Stimulated activated CD8-positive, alpha-beta memory T cell treated with anti-CD3 and anti-CD28 coated beads, Interleukin-4, amount 100 ng/mL, for 48 hours (primary cell): ENCODE results near the gene EPHA6.
"Not testable (repeated sequence)": the region's sequence is repeated elsewhere in the genome, so short reads cannot be mapped to it uniquely, and the experiment has no call there.

Experiments used
- DNase-seq: peaks from one replicate; pipeline ENCODE4 v3.0.0-alpha.2; 2020

The EPHA6 gene

GRCh38 chr3:96931119-96931862, 116.9 kb downstream of the EPHA6 start:
- DNase-seq, result no peak

- not testable (repeated sequence) for DNase-seq
These were observed 127.7 kb downstream of the EPHA6 start for GRCh38 chr3:96942131-96942530.

- no peak for DNase-seq
These were observed 144.5 kb downstream of the EPHA6 start for GRCh38 chr3:96958856-96959255.

- DNase-seq, result no peak
These were observed 145.1 kb downstream of the EPHA6 start for GRCh38 chr3:96959474-96959873.

- DNase-seq, result no peak
These were observed 145.7 kb downstream of the EPHA6 start for GRCh38 chr3:96959901-96960641.

GRCh38 chr3:96960661-96961330, 146.4 kb downstream of the EPHA6 start:
- no peak for DNase-seq

- no peak for DNase-seq
These were observed 147.2 kb downstream of the EPHA6 start for GRCh38 chr3:96961576-96961975.

- DNase-seq, result no peak
These were observed 152.0 kb downstream of the EPHA6 start for GRCh38 chr3:96966181-96966929.

- DNase-seq, result no peak
These were observed 155.8 kb downstream of the EPHA6 start for GRCh38 chr3:96970211-96970610.

GRCh38 chr3:96977671-96978070, 163.3 kb downstream of the EPHA6 start:
- DNase-seq, result no peak

GRCh38 chr3:96983716-96984115, 169.3 kb downstream of the EPHA6 start:
- DNase-seq, result not testable (repeated sequence)

- no peak for DNase-seq
These were observed 171.8 kb downstream of the EPHA6 start for GRCh38 chr3:96986241-96986640.

GRCh38 chr3:96991231-96991630, 176.8 kb downstream of the EPHA6 start:
- no peak for DNase-seq

- DNase-seq, result no peak
These were observed 177.5 kb downstream of the EPHA6 start for GRCh38 chr3:96991800-96992365.

GRCh38 chr3:96994988-96995387, 180.6 kb downstream of the EPHA6 start:
- DNase-seq, result no peak

GRCh38 chr3:96996009-96996408, 181.6 kb downstream of the EPHA6 start:
- no peak for DNase-seq

GRCh38 chr3:97001611-97002010, 187.2 kb downstream of the EPHA6 start:
- DNase-seq, result no peak

GRCh38 chr3:97009427-97010019, 195.1 kb downstream of the EPHA6 start:
- DNase-seq, result no peak

- no peak for DNase-seq
These were observed 196.7 kb downstream of the EPHA6 start for GRCh38 chr3:97010881-97011657.

- no peak for DNase-seq
These were observed 207.4 kb downstream of the EPHA6 start for GRCh38 chr3:97021778-97022177.

- not testable (repeated sequence) for DNase-seq
These were observed 211.2 kb downstream of the EPHA6 start for GRCh38 chr3:97025612-97026011.
